HepG2 (cell line): Measurements from ENCODE around the gene NAA15. TPM values are rescaled to one million over a fixed set of nuclear protein-coding genes. Genes with fewer than 3 reads are reported as not detected.

Source experiments
- ARNT ChIP-seq: fragments of 450-650 bp; IDR thresholded peaks from 2 replicates; pipeline ENCODE4 v1.6.1; 2017
- CREM ChIP-seq, 2 experiments: sonication (generic) in 1 of 2; formaldehyde crosslinking in 1 of 2; IDR thresholded peaks; 2 replicates each; pipeline versions ENCODE4 v1.4.0 to v1.6.1; 2016 to 2020; ENCODE audit warnings: antibody characterized with exemption in 1 of 2, mild to moderate bottlenecking in 1 of 2, missing genetic modification reagents in 1 of 2
- FOXC1 ChIP-seq: sonication (generic); formaldehyde crosslinking; IDR thresholded peaks from 2 replicates; pipeline ENCODE4 v1.8.0; 2022; ENCODE audit warnings: mild to moderate bottlenecking, missing genetic modification reagents, borderline replicate concordance
- GRHL1 ChIP-seq: sonication (generic); formaldehyde crosslinking; conservative IDR thresholded peaks from 2 replicates; pipeline ENCODE4 v1.8.0; 2022; ENCODE audit warnings: missing genetic modification reagents
- ISX ChIP-seq: sonication (generic); formaldehyde crosslinking; conservative IDR thresholded peaks from 2 replicates; pipeline ENCODE4 v1.5.0; 2020; ENCODE audit warnings: missing genetic modification reagents
- KLF9 ChIP-seq: IDR thresholded peaks from 2 replicates; pipeline ENCODE4 v1.6.1; 2016; ENCODE audit warnings: low read depth
- MATR3 ChIP-seq: sonication (generic); formaldehyde crosslinking; IDR thresholded peaks from 2 replicates; pipeline ENCODE4 v1.4.0; 2020; ENCODE audit warnings: missing genetic modification reagents
- PCBP1 ChIP-seq: fragments of 200-400 bp; formaldehyde crosslinking; IDR thresholded peaks from 2 replicates; pipeline ENCODE4 v1.6.1; 2017; ENCODE audit warnings: mild to moderate bottlenecking, low read depth, low read length, borderline replicate concordance
- PHF20 ChIP-seq: sonication (generic); formaldehyde crosslinking; IDR thresholded peaks from 2 replicates; pipeline ENCODE4 v1.5.0; 2020; ENCODE audit warnings: mild to moderate bottlenecking, missing genetic modification reagents
- RBAK ChIP-seq: sonication (generic); formaldehyde crosslinking; IDR thresholded peaks from 2 replicates; pipeline ENCODE4 v1.5.1; 2020; ENCODE audit warnings: mild to moderate bottlenecking, missing genetic modification reagents
- SKIL ChIP-seq: sonication (generic); formaldehyde crosslinking; IDR thresholded peaks from 2 replicates; pipeline ENCODE4 v1.8.0; 2022; ENCODE audit warnings: missing genetic modification reagents, mild to moderate bottlenecking, moderate library complexity, borderline replicate concordance
- SOX6 ChIP-seq, 2 experiments: fragments of 450-650 bp in 1 of 2; sonication (generic) in 1 of 2; formaldehyde crosslinking in 1 of 2; IDR thresholded peaks; 2 replicates each; pipeline versions ENCODE4 v1.4.0 to v1.6.1; 2017 to 2020; ENCODE audit warnings: antibody characterized with exemption in 1 of 2, mild to moderate bottlenecking in 1 of 2, missing genetic modification reagents in 1 of 2
- TMF1 ChIP-seq: sonication (generic); formaldehyde crosslinking; IDR thresholded peaks from 2 replicates; pipeline ENCODE4 v1.8.1; 2022; ENCODE audit warnings: low read depth, missing genetic modification reagents
- YEATS4 ChIP-seq: sonication (generic); formaldehyde crosslinking; IDR thresholded peaks from 2 replicates; pipeline ENCODE4 v1.4.0; 2020; ENCODE audit warnings: missing genetic modification reagents, borderline replicate concordance
- YY1 ChIP-seq: IDR thresholded peaks from 2 replicates; pipeline ENCODE4 v1.6.1; 2011; ENCODE audit warnings: low read length, low read depth, moderate library complexity, mild to moderate bottlenecking; ENCODE audit not compliant: insufficient read depth, insufficient replicate concordance
- ZBTB3 ChIP-seq: sonication (generic); formaldehyde crosslinking; IDR thresholded peaks from 2 replicates; pipeline ENCODE4 v1.4.0; 2020; ENCODE audit warnings: low read depth, mild to moderate bottlenecking, moderate library complexity, missing genetic modification reagents, borderline replicate concordance
- ZBTB34 ChIP-seq: sonication (generic); formaldehyde crosslinking; IDR thresholded peaks from 2 replicates; pipeline ENCODE4 v1.8.0; 2022; ENCODE audit warnings: mild to moderate bottlenecking, missing genetic modification reagents
- ZNF230 ChIP-seq: sonication (generic); formaldehyde crosslinking; IDR thresholded peaks from 2 replicates; pipeline ENCODE4 v1.4.0; 2020; ENCODE audit warnings: mild to moderate bottlenecking, missing genetic modification reagents
- ZNF382 ChIP-seq: sonication (generic); formaldehyde crosslinking; IDR thresholded peaks from 2 replicates; pipeline ENCODE4 v1.5.0; 2020; ENCODE audit warnings: missing genetic modification reagents, mild to moderate bottlenecking, borderline replicate concordance
- ZNF607 ChIP-seq: sonication (generic); formaldehyde crosslinking; IDR thresholded peaks from 2 replicates; pipeline ENCODE4 v1.5.1; 2020; ENCODE audit warnings: missing genetic modification reagents, mild to moderate bottlenecking, borderline replicate concordance
- ZNF614 ChIP-seq: IDR thresholded peaks from 2 replicates; pipeline ENCODE4 v1.6.1; 2018; ENCODE audit warnings: missing biosample characterization, missing genetic modification reagents, inconsistent platforms, borderline replicate concordance
- ZNF788 ChIP-seq: sonication (generic); formaldehyde crosslinking; IDR thresholded peaks from 2 replicates; pipeline ENCODE4 v1.5.0; 2020; ENCODE audit warnings: mild to moderate bottlenecking, missing genetic modification reagents, borderline replicate concordance
- polyA plus RNA-seq, 8 experiments: library from polyadenylated mRNA; depleted of rRNA in 3 of 8; stranded (reverse) in 7 of 8; unstranded in 1 of 8; fragments of >200 nt; fragmentation: Illumina TruSeq in 4 of 8; extraction: Trizol in 4 of 8; gene quantifications; 2 replicates each; pipeline versions ENCODE4 v1.2.1 to v1.2.3, GENCODE V29; 2011 to 2016; ENCODE audit warnings: low read depth in 4 of 8, missing spikeins in 1 of 8, mixed read lengths in 1 of 8; ENCODE audit not compliant: insufficient read depth in 1 of 8
- total RNA-seq, 5 experiments: library from RNA; depleted of rRNA; stranded (reverse); fragments of >200 nt; fragmentation: Illumina TruSeq; extraction: Trizol; gene quantifications; 2 replicates each; pipeline ENCODE4 v1.2.3, GENCODE V29; 2016; ENCODE audit warnings: low read depth in 1 of 5

Gene NAA15
- total and polyA plus RNA-seq, 2 of the 13 experiments (the other 11 are each of a cell fraction or from before 2014, with no cell fraction given): 6.2 to 50.2 TPM

GRCh38 chr4:139301113-139301820 is at the start of gene NAA15 (continued):
- TF ChIP-seq MATR3 (CRISPR knock-in tag) (no peak), SKIL (CRISPR knock-in tag) (no peak), ZNF607 (CRISPR knock-in tag) (no peak), SOX6 (IDR thresholded peaks at IDR 0.05) (no peak), SOX6 (CRISPR knock-in tag; IDR thresholded peaks at IDR 0.05) (peak; percentile 52), YEATS4 (CRISPR knock-in tag) (peak; percentile 64; the same call in 1 of the 2 replicates), PHF20 (CRISPR knock-in tag) (peak; percentile 64; the same call in 1 of the 2 replicates), YY1 (peak; percentile 98), ZNF230 (CRISPR knock-in tag) (no peak), PCBP1 (peak; percentile 52; the same call in 1 of the 2 replicates), ARNT (no peak), FOXC1 (CRISPR knock-in tag) (peak; percentile 71; the same call in 1 of the 2 replicates), ZBTB3 (no peak), TMF1 (no peak), RBAK (CRISPR knock-in tag) (no peak), ISX (CRISPR knock-in tag) (no peak; the same call in 1 of the 2 replicates), CREM (IDR thresholded peaks at IDR 0.05) (peak; percentile 70), CREM (CRISPR knock-in tag; IDR thresholded peaks at IDR 0.05) (no peak), GRHL1 (CRISPR knock-in tag) (no peak), ZNF788 (CRISPR knock-in tag) (peak; percentile 82), ZNF614 (CRISPR knock-in tag) (no peak; the same call in 1 of the 2 replicates), ZNF382 (CRISPR knock-in tag) (no peak), ZBTB34 (peak; percentile 62; the same call in 1 of the 2 replicates), KLF9 (CRISPR knock-in tag) (peak; percentile 76; the same call in 1 of the 2 replicates)
